ENCODE data around the gene HARS2.

GRCh38 chr5:140641716-140642115, 49.5 kb upstream of the HARS2 start:
- TF ChIP-seq CTCF (IDR thresholded peaks at IDR 0.05) (no peak), POLR2A (IDR thresholded peaks at IDR 0.05) (no peak)
